SKM-1 (cell line): ENCODE measurements around the gene AQP12A.
"Not testable (repeated sequence)": the region's sequence is repeated elsewhere in the genome, so short reads cannot be mapped to it uniquely, and the experiment has no call there.

Source experiments
- DNase-seq: peaks from one replicate; lab custom pipeline; 2025; ENCODE audit not compliant: unreplicated experiment; lab: John Stamatoyannopoulos, UW

AQP12A gene, protein sequence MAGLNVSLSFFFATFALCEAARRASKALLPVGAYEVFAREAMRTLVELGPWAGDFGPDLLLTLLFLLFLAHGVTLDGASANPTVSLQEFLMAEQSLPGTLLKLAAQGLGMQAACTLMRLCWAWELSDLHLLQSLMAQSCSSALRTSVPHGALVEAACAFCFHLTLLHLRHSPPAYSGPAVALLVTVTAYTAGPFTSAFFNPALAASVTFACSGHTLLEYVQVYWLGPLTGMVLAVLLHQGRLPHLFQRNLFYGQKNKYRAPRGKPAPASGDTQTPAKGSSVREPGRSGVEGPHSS

DNA sequence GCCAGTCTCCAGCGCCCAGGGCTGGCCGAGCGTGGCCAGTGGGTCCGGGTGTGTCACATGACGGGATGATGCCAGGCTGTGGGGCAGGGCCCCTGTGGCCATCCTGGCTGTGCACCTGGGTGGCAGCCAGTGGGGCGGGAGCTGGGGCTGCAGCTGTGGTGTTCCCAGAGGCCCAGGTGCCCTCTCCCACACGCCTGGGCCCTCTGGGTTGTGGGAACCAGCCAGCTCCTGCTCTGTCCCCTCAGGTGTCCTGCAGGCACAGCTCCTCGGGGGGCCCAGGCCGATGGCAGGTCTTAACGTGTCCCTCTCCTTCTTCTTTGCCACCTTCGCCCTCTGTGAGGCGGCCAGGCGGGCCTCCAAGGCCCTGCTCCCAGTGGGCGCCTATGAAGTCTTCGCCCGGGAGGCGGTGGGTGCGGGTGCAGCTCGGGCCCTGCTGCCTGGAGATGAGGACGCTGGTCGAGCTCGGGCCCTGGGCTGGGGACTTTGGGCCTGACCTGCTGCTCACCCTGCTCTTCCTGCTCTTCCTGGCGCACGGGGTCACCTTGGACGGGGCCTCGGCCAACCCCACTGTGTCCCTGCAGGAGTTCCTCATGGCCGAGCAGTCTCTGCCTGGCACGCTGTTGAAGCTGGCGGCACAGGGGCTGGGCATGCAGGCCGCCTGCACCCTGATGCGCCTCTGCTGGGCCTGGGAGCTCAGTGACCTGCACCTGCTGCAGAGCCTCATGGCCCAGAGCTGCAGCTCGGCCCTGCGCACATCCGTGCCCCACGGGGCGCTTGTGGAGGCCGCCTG, at the start of gene AQP12A:
AQP12A (plus strand) TSS at position 236 of the 790 bp plus-strand sequence; CDS start at position 284, 48 bp downstream.
- not testable (repeated sequence) for DNase-seq

DNA sequence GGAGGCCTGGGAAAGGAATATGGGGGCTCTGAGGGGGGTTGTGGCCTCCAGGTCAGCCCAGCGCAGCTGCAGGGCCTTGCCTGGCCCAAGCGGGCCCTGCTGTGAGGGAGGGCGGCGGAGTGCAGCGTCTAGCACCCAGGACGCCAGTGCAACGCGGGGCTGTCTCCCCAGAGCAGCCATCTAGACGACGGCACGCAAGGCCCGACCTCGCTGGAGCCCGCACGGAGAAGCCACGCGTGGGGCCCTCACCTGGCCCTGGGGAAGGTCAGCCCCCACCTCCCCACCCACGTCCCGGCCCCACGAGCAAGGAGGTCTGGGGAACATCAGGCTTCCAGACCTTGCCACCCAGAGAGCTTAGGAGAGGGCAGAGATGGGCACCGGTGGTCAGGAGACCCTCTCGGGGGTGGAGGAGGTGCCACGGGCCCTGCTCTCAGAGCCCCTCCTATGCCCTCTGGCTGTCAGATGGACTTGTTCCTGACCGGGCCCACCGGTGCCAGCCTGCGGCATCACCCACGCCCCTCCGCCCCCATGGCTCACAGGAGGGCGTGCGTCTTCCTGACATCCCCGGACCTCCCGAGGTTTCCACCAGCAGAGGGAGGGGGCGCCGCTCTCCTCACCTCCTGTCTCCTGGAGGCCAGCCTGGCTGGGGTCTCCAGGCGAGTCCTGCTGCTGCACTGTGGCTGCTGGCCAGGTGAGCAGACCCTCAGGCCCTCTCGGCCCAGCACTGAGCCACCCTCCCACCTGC, 49.4 kb upstream of the AQP12A start:
- DNase-seq: no peak

DNA sequence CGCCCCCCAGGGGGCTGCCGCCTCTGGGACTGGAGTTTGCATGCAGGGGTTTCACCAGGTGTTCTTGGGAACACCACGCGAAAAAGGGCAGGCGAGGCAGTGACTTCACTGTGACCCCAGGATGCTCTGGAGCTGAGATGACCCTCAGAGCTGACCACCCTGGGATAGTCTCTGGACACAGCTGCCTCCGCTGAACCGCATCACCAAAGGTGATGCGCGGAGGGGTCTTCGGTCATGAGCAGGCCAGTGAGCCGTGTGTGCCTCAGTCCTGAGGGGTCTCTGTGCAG, 48.9 kb upstream of the AQP12A start:
- DNase-seq: no peak

DNA sequence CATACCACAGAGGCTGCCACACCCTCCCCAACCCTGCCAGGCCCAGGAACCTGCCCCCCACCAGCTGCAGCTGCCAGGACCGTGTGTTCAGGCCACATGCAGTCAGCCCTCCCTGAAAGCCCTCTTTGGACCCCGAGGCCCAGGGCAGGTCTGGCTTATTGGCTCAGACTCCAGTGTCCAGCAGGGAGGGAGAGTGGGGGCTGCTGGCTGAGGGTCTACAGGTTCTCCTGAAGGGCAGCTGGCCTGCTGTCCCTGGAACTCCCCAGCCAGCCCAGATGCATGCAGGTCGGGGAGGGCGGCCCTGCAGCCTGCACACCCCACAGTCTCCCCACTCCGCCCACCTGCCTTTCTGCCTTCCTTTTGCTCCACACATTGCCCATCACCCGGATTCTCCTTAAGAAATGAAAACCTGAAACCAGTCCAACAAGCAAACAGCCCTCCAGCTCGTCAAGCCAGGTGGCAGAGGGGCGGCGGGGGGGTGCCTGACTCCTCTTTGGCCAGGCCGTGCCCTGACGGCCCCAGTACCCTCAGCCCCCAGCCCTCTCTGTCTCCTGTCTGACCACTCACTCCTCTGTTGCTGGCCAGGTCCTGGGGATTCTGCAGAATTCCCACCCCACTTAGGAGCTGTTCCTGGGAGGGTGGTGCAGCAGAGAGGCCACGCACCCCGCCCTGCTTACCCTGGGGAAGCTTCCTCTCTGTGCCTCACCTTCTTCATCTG, 48.4 kb upstream of the AQP12A start:
- no peak for DNase-seq

DNA sequence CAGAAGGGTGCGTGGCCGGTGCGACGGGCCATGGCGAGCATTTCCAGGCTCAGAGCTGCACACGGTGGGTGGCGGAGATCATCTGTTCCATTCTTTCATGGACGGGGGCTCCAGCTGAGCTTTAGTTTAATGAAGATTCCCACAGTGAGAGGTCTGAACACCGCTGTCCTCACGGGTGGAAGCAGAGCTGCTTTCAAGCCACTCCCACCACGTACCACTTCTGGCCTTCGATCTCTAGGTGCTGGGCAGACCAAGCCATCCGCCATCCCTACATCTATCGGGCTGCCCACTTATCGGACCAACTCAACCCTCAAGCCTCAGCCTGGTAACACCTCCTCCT, 47.9 kb upstream of the AQP12A start:
- no peak for DNase-seq

DNA sequence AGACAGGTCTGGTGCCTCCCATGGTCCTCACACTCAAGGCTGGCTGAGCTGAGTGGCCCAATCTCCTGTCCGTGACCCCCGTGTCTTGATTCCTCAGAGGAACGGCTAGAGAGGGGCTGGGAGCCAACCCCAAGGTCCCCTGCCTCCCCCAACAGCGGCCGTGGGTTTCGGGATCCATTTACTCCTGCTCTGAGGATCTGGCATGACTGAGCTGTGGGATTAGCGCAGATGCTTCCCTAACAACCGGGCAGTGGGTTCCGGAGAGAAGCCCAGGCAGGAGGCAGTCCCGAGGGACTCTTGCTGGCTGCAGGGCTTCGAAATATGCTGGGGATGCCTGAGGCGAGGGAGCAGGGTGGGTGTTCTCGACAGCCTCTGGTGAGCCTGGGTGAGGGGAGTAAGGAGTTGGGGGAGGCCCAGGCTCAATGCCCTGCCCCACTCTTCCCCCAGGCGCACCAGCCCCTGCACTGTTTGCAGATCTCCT, 47.5 kb upstream of the AQP12A start:
- no peak for DNase-seq

DNA sequence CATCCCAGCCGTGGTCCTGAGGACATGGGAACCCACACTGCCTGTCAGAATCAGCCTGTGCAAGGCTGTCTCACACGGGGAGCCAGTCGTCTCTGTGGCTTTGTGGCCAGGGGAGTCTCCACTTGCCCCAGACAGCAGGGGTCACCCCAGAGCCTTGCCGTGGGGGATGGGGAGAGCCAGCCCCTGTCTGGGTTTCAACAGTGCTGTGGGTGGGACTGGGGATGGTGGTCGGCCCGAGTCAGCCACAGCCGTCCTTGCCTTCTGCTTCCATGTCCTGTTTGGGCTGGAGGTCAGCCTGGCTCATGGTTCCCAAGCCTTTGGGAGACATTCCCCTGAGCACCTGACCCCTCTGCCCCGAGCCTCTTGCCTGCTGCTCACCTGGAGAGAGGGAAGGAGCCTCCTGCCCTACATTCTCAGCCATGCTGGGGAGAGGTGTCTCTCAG, 46.8 kb upstream of the AQP12A start:
- no peak for DNase-seq

DNA sequence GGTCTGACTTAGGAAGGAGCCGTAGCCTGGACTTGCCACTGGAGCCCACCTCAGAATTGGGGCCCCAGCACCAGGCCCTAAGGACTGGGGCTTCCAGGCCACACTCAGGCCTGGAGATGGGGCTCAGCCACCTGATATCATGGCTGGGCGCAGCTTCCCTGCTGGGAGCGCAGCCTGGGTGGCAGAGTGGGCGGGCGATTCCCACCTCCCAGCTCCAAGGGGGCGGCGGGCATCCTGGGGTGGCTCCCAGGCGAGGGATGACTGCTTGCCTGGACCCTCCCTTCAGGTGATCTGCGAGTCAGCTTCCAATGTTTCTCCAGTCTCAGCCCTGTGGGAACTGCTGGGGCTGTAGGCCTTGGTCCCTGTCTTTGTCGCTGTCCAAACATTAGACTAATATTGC, 46.3 kb upstream of the AQP12A start:
- no peak for DNase-seq

DNA sequence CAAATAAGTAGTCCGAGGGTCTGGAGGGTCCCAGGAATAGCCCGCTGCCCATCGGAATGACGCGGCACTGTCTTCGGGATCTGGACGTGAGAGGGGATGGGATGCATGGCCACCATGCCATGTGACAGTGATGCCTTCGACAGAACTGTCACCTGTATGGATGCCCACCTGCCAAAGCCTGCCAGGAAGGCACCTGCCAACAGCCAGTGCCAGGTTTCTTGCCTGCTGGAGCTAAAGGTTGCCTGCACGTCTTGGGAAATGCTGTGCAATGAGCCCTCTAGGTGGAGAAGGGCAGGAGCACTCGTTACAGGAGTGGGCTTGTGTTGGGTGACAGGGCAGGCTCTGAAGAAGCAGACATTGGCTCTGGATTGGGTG, 45.9 kb upstream of the AQP12A start:
- DNase-seq: no peak

DNA sequence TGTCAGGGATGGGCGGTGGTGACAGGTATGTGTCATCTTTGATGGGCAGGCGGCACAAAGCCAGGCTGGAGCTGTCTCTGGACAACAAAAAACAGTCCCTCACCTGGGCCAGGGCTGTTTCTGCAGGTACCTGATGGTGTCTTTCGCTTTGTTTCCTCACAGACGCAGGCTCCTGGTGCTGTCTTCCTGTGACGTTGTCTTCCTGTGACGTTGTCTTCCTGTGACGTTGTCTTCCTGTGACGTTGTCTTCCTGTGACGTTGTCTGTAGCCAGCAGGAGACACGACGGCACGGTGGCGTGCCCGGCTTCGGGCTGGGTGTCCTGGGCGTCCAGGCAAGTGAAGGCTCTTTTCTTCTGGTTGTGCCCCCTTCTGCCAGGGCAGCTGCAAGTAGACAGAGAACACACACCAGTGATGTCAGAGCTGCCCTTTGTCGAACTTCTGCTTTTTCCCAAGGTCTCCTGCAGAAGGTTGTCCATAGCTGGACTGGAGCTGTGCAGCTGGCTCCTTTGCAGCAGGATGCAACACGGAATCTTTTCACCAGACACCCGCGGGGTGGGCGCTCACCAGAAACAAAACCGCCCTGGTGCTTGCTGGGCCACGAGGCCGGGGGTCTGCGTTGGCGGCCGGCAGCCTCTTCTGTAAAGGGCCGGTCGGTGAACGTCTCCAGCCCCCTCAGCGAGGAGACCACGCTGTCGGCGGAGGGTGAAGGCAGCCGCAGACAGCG, 45.3 kb upstream of the AQP12A start:
- DNase-seq: no peak

DNA sequence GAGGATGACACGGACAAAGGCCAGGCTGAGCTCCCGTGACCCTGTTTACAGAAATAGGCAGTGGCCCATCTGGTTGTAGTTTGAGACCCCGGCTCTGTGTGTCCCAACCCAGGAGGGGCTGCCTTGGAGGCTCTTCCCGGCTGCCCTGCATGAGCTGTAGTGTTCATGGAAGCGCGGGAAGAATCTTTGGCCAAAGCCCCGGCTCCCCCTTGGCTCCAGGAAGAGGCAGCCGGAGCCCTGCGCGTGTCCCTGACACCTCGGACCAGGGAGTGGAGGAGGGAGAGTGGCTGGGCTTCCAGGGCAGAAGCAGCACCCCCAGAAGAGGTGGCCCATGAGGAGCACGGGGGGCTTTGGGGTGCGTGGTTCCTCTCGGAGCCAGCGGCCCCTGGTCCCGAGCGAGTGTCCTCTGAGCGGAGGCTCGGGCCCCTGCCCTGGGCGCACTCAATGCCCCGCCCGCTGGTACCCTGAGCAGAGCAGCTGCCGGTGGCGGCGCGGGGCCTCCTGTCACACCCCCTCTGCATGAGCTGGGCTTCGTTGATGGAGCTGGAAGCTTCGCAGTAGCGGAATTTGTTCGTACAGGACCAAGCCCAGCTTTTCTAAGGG, 44.7 kb upstream of the AQP12A start:
- no peak for DNase-seq

DNA sequence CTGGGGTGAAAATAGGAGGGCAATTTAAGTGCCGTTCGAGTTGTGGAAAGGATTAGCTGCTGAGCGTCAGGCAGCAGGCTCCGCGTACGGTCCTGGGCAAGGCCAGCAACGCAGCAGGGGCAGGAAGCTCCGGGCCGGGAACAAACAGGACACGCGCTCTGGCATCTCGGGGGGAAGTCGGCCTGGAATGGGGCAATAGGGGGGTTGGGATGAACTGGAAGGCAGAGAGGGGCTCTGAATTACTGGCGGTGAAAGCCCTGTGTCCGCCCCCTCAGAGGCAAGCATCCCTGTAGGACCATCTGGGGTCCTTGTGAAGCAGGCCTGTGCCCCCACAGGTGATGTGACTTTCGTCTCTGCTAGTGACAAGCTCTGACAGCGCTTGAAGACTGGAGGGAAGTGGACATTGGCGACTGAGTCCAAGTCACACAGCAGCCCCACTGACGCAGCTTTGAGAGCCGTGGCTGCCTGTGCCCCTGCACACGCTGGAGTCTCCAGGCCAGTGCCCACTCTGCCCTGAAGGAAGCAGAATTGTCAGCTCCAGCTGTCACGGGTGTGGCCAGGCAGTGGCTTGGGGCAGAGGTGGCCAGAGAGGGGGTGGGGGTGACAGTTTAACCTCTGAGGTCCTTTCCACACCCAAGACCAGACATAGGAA, 44.0 kb upstream of the AQP12A start:
- no peak for DNase-seq

DNA sequence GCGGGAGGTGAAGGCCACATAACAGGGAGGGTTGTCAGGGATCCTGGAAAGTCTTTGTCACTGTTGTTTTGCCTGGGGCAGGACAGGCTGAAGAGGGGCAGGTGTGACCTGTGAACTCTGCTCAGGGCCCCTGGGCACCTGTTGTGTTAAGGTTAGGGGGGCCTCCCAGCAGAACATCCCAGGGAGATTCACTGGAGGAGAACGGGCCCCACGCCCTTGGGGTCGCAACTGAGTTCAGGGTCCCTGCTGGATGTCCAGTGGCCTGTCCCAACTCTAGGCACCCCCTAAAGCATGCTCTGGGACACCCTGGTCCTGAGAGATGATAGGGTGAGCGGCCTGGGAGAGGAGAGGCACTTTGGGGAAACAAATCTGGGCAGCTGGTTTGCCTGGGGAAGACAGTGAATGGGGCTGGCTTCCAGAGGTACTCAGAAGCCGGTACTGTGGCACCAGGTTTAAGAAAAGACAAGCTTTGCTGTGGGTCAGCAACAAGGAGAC, 43.5 kb upstream of the AQP12A start:
- DNase-seq: no peak

DNA sequence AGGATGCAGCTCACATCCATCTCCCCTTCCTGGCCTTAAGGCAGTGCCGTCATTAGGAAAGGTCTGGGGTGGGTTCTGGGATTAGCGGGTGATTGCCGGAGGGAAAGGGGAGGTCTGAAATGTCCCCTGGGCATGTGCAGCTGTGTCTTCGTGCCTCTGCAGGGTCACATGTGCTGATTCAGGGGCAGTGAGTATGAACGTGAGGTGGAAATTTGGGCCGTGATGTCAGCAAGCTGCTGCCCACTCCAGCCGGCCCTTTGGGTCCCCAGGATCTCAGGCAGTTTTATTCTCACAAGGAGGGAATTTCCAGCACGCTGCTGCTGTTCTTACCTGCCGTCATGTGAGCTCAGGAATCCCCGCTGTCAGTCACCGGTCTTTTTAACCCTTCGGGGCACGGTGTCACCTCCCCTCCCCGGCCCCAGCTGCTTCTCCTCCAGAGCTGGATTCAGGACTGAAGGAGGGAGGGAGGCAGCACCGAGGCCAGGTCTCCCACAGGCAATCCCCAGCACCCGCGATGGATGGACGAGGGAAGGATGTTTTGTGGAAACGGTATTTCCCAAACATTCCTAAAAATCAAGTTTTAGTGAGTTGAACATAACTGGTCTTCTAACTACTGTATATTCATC, 42.9 kb upstream of the AQP12A start:
- DNase-seq: no peak

DNA sequence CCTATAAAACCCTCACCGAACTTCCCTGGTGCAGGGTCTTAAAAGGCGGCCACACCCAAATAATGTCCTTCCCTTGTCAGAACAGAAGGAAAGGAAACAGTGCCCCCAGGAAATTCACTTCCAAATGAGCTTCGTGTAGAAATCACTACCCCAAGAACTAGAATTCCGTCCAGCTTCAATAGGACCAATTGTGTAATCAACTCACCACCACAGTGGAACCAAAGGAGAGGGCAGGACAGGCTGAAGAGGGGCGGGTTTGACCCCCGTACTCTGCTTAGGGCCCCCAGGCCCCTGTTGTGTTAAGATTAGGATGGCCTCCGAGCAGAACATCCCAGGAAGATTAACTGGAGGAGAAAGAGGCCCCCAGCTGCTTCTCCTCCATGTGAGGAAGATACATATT, 42.3 kb upstream of the AQP12A start:
- DNase-seq: no peak

DNA sequence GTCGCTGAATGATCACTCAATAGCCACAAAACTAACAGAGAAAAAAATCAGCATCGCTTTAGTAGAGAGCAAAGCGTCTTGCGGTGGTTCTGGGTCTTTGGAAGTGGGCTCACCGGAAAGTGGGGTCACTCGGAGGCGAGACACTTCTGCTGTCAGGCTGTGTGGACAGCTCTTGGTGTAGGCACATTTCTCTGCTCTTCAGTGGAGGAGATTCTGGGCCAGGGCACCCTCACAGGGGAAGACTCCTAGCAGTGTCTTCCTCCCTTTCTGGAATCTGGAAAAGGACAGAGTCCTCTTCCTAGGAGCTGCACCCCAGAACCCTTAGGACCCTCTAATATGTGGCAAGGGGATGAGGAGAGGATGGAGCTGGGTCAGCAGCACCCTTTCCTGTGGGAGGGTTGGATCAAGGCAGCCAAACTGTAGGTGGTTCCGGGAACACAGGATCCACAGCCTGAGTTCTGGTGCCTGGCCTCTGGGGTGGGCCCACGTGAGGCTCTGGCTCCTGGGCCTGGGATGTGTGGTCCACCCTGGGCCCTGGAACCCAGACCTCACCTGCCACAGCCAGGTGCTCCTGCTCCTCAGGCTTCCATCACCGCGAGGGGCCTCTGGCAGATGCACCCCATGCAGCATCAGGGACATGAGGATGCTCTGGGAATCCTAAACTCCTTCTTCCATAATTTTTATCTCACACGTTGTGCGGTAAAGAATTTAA, 41.3 kb upstream of the AQP12A start:
- DNase-seq: no peak

DNA sequence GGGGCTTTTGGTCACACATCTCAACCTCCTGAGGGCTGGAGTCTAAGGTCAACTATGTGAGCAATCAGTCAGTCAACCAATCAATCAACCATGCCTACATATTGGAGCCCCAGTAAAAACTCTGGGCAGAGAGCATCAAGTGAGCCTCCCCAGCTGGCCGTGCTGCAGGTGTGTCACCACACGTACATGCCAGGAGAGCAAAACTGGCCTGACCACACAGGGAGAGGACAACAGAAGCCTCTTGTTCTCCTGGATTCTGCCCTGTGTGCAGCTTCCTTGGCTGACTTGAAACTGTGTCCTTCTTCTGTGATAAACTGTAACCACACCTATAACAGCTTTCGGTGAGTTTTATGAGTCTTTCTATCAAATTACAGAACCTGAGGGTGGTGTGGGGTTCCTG, 40.5 kb upstream of the AQP12A start:
- DNase-seq: no peak
